ENCODE measurements around the gene CTRL.

The CTRL gene

DNA sequence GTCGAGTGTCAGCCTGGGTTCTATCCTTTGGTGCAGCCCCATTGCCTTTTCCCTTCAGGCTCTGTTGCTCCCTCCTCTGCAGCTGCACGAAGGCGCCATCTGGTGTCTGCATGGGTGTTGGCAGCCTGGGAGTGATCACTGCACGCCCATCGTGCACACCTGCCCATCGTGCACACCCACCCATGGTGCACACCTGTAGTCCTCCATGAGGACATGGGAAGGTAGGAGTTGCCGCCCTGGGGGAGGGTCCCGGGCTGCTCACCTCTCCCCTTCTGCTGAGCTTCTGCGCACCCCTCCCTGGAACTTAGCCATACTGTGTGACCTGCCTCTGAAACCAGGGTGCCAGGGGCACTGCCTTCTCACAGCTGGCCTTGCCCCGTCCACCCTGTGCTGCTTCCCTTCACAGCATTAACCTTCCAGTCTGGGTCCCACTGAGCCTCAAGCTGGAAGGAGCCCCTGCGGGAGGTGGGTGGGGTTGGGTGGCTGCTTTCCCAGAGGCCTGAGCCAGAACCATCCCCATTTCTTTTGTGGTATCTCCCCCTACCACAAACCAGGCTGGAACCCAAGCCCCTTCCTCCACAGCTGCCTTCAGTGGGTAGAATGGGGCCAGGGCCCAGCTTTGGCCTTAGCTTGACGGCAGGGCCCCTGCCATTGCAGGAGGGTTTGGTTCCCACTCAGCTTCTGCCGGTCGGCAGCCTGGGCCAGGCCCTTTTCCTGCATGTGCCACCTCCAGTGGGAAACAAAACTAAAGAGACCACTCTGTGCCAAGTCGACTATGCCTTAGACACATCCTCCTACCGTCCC lies 2.9 kb downstream of the CTRL start:
- TF ChIP-seq, protein P1, sequence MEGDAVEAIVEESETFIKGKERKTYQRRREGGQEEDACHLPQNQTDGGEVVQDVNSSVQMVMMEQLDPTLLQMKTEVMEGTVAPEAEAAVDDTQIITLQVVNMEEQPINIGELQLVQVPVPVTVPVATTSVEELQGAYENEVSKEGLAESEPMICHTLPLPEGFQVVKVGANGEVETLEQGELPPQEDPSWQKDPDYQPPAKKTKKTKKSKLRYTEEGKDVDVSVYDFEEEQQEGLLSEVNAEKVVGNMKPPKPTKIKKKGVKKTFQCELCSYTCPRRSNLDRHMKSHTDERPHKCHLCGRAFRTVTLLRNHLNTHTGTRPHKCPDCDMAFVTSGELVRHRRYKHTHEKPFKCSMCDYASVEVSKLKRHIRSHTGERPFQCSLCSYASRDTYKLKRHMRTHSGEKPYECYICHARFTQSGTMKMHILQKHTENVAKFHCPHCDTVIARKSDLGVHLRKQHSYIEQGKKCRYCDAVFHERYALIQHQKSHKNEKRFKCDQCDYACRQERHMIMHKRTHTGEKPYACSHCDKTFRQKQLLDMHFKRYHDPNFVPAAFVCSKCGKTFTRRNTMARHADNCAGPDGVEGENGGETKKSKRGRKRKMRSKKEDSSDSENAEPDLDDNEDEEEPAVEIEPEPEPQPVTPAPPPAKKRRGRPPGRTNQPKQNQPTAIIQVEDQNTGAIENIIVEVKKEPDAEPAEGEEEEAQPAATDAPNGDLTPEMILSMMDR (IDR thresholded peaks at IDR 0.05; ENCODE audit: low read depth, low read length), result peak; percentile 96
- in situ Hi-C loops (cut with HindIII; ENCODE audit: low sequenced_read_pairs), result no loop called here
- no peak overlapping the region for H3K4me3 ChIP-seq (ENCODE audit: low read depth, low read length)
- peak; percentile 42 for DNase-seq (ENCODE audit: low read depth, low spot score)

DNA sequence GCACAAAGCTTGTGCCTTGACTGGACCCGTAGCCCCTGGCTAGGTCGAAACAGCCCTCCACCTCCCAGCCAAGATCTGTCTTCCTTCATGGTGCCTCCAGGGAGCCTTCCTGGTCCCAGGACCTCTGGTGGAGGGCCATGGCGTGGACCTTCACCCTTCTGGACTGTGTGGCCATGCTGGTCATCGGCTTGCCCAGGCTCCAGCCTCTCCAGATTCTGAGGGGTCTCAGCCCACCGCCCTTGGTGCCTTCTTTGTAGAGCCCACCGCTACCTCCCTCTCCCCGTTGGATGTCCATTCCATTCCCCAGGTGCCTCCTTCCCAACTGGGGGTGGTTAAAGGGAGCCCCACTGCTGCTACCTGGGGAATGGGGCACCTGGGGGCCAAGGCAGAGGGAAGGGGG lies 3.5 kb downstream of the CTRL start:
- TF ChIP-seq, protein P1 (IDR thresholded peaks at IDR 0.05; ENCODE audit: low read depth, low read length), result no peak
- no peak for DNase-seq (ENCODE audit: low read depth, low spot score)
- H3K4me3 ChIP-seq (ENCODE audit: low read depth, low read length), result no peak overlapping the region
- in situ Hi-C loops (cut with HindIII; ENCODE audit: low sequenced_read_pairs), result no loop called here

DNA sequence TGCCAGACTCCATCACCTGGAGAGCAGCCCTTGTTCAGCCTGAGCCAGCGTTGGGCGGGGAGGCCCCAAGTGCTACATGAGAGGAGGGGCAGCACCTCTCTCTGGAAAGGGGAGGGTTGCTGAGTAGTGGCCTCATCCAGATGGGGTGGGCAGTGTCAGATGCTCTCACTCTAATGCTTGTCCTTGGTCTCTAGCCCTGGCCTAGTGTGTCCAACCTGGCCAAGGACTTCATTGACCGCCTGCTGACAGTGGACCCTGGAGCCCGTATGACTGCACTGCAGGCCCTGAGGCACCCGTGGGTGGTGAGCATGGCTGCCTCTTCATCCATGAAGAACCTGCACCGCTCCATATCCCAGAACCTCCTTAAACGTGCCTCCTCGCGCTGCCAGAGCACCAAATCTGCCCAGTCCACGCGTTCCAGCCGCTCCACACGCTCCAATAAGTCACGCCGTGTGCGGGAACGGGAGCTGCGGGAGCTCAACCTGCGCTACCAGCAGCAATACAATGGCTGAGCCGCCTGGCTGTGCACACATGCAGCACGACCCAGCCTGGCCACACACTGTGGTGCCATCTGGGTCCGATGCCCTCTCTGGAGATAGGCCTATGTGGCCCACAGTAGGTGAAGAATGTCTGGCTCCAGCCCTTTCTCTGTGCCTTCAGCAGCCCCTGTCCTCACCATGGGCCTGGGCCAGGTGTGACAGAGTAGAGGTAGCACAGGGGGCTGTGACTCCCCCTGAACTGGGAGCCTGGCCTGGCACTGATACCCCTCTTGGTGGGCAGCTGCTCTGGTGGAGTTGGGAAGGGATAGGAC lies 4.3 kb downstream of the CTRL start:
- TF ChIP-seq, protein P1 (IDR thresholded peaks at IDR 0.05; ENCODE audit: low read depth, low read length), result no peak
- H3K4me3 ChIP-seq (ENCODE audit: low read depth, low read length), result no peak overlapping the region
- DNase-seq (ENCODE audit: low read depth, low spot score), result no peak
- in situ Hi-C loops (cut with HindIII; ENCODE audit: low sequenced_read_pairs), result no loop called here

DNA sequence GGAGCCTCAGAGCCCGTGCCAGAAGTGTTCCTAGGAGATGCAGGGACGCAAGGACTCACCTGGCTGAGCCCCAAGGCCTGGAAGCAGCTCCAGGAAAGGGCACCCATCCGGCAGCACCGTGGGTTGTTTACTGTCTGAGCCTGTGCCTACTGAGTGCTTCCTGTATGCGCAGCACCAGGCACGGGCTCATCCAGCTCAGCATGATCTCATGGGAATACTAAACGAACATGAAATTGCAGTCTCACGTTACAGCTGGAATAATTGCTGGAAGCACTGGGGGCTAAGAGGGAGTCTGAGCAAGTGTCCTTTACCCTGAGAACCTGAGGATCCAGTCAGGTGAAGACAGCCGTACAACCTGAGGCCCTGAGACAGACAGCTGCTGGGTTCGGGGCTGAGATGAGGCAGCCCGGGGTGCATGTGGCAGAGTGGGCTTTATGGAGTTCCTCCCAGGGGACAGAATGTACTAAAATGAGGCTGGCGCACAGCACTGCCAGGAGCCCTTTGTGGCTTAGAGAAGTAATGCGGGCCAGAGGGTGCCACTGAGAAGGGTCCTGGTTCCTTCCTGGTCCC lies 5.4 kb downstream of the CTRL start:
- no peak overlapping the region for H3K4me3 ChIP-seq (ENCODE audit: low read depth, low read length)
- TF ChIP-seq, protein P1 (IDR thresholded peaks at IDR 0.05; ENCODE audit: low read depth, low read length), result no peak
- in situ Hi-C loops (cut with HindIII; ENCODE audit: low sequenced_read_pairs), result no loop called here
- peak; percentile 27 for DNase-seq (ENCODE audit: low read depth, low spot score)

DNA sequence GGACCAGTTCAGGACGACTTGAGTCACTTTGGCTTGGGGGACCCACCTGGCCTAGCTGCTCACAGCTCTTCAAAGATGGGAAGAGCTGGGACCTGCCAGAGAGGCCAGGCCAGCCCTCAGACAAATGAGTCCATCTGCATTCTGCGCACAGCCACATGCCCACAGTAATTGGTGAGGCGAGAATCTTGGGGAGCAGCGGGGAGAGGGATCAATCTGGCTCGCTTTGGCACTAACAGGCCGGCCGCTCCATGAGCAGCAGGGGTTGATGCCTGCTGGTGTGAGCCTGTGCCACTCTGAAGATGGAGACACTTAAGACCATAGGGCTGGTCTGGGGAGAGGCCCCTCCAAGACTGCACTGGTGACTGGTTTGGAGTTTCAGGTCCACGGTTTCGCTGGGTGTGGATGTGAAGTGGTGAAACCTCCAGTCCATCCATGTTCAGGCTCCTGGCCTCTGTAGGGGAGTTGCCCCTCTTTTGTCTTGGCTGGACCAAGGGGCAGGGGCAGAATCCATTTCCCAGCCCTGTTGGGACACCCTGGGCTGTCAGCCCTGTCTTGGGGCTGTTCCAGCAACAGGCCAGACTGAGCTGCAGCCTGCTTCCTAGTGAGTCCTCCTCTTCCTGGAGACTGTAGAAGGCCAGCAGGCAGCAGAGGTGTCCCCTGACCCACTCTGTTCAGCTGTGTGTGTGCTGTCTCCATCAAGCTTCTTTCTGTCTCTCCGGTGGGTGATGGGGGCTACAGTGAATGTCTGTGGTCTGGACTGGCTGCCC lies 7.3 kb downstream of the CTRL start:
- in situ Hi-C loops (cut with HindIII; ENCODE audit: low sequenced_read_pairs), result no loop called here
- no peak overlapping the region for H3K4me3 ChIP-seq (ENCODE audit: low read depth, low read length)
- TF ChIP-seq, protein P1 (IDR thresholded peaks at IDR 0.05; ENCODE audit: low read depth, low read length), result no peak
- DNase-seq (ENCODE audit: low read depth, low spot score), result no peak

Data from astrocyte of the spinal cord (primary cell).